GM12872 (cell line): ENCODE data around the gene AZIN2.

Experiments used
- TF ChIP-seq, protein P1 (sequence below): IDR thresholded peaks from 3 replicates; pipeline ENCODE4 v1.5.1; 2011; ENCODE audit warnings: low read depth, mild to moderate bottlenecking, low read length, moderate library complexity; ENCODE audit not compliant: insufficient read depth

The AZIN2 gene

DNA sequence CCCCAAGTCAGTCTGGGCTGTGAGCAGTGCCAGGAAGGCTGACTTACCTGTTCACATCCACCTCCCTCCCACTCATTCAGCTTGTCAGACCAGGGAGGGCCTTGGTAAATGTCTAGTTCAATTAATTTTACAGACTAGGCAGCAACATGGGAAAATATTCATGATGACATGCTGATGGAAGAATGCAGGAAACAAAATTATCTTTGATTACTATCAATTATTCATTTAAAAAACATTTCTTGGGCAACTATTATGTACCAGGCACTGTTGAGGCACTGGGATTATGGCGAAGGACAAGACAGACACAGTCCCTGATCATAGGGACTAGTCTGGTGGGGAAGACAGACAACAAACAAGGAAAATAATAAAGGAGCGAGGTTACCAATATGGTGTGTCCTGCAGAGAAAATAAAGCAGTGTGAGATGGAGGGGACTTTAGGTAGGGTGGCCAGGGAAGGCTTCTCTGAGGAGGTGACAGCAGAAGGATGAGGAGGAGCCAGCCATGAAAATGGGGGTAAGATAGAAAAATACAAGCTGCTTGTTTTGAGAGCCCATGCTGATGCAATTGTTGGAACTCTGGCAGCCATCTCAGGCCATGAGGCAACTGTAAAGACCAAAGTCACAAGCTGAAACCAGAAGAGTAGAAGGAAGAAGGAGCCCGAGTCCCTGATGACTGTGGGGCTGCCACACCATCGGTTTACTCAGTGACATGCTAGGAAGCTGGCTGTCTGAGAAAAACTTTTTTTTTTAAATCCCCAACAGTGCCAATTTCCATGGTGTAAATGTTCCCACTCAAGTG is 86.9 kb downstream of the AZIN2 start:
- TF ChIP-seq, protein P1, sequence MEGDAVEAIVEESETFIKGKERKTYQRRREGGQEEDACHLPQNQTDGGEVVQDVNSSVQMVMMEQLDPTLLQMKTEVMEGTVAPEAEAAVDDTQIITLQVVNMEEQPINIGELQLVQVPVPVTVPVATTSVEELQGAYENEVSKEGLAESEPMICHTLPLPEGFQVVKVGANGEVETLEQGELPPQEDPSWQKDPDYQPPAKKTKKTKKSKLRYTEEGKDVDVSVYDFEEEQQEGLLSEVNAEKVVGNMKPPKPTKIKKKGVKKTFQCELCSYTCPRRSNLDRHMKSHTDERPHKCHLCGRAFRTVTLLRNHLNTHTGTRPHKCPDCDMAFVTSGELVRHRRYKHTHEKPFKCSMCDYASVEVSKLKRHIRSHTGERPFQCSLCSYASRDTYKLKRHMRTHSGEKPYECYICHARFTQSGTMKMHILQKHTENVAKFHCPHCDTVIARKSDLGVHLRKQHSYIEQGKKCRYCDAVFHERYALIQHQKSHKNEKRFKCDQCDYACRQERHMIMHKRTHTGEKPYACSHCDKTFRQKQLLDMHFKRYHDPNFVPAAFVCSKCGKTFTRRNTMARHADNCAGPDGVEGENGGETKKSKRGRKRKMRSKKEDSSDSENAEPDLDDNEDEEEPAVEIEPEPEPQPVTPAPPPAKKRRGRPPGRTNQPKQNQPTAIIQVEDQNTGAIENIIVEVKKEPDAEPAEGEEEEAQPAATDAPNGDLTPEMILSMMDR: no peak

DNA sequence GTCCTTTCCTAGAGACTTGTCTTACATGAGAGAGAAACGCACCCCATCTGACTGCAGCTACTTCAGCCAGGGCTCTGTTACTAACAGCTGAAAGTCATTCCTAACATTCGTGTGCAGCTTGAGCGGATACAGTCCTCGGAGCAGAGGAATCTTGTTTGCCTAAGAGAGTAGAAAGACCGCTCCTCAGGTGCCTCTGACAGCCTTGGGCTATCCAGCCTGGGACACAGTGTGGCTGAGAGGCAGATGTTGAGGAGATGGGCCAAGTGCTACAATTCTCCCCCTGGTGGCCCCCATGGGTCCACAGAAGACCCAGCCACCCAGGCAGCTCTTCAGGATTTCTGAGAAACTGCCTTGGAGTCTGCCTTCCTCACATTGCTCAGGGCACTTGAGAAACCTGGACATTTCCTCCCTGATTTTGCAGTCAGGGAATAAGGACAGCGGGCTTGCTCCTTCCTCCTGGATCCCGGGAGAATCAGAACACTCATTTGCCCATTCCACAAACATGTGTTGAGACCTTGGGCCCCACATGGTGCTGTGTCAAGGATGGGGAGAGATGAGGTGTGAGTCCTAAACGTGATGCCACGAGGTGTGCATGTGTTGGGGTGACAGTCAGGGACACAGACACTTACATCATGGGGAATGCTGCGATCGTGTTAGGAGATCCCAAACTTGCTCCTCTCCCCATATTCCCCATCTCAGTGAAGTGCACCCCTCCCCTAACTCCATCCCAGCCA is 87.8 kb downstream of the AZIN2 start:
- TF ChIP-seq, protein P1: no peak

DNA sequence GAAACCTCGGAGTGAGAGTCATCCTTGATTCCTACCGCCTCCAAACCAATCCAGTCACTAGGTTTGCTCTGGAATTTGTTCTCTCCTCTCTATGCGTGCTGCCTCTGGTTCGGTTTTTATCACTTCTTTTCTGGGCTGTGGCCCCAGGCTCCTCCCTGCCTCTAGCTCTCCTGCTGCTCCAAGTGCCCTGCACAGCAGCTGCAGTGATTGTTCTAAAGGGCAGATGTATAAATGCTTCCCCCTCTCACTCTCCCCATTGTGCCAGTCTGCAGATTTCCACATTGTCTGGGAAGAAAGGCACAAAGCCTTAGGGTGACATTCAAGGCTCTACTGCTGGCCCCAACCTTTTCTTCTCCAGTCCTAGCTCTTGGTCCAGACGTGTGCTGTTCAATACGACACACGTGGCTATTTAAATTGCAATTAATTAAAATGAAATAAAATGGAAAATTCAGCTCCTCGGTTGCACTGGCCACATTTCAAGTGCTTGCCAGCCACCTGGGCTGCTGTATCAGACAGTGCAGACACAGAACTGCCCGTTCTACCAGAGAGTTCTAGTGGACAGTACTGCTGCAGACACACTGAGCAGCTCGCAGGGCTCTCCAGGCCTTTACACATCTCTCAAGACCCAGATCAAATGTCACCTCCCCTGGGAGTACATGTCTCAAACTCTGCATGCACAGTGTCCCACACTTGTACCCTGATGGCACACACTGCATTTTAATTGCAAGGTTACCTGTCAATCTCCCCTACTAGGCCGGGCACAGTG is 88.5 kb downstream of the AZIN2 start:
- TF ChIP-seq, protein P1: no peak
